H7 (cell line): Measurements from ENCODE around the gene PERCC1. TPM values are rescaled to one million over a fixed set of nuclear protein-coding genes. Genes with fewer than 3 reads are reported as not detected.
A peak's percentile ranks its signal among the peaks of the same experiment; 100 is the strongest.
"Not testable (repeated sequence)": the region's sequence is repeated elsewhere in the genome, so short reads cannot be mapped to it uniquely, and the experiment has no call there.

Experiments
- DNase-seq: peaks from one replicate; pipeline ENCODE4 v3.0.0; 2012
- H3K27me3 ChIP-seq: 2 replicates; pipeline ENCODE4 v1.6.0; 2011; ENCODE audit warnings: mild to moderate bottlenecking, low read length; ENCODE audit not compliant: control insufficient read depth, insufficient read depth
- H3K36me3 ChIP-seq: replicated peaks from 2 replicates; pipeline ENCODE4 v1.5.1; 2011; ENCODE audit warnings: low read length; ENCODE audit not compliant: control insufficient read depth, insufficient read depth
- H3K4me3 ChIP-seq: 2 replicates; pipeline ENCODE4 v1.5.1; 2011; ENCODE audit warnings: low read depth, mild to moderate bottlenecking, control low read depth, low read length, moderate library complexity; ENCODE audit not compliant: insufficient read depth
- total RNA-seq: library from RNA; depleted of rRNA; stranded (reverse); fragments of >200 nt; shearing (Covaris generic); gene quantifications from 2 replicates; pipeline ENCODE4 v1.2.3, GENCODE V29; 2014; rRNA removed

The PERCC1 gene
- total RNA-seq, 1 experiment from 2014 or later, result not detected

DNA sequence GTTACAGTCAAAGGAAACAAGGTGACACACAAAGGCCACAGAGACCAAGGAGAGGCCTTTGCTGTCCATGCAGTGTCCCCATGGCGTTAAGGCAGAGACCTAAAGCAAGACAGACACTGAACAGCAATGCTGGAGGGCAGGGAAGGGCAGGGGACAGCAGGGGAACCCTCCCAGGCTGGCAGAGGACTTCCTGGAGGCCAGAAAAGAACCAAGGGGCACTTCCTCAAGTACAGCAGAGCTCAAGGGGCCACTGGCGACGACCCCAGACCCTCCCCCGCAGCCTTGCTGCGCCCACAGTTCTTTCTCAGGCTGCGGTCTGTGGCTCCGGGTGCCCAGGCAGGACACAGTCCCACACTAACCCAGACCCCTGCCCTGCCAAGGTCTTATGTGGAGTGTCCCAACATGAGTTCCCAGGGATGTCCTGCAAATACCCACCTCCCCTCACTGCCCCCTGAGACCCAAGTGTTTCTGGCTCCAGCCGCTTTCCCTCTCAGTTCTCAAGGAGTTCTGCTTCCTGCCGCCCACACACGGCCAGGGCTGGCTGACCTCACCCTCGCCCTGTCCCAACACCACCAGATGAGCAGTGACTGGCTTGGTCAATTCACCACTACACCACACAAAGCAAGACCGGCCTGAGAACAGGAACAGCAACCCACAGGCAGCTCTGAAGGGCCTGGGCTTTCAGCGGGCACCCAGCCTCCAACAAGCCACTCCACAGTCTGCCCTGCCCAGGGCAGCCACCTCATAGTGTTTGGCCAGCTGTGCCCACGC is 39.8 kb downstream of the PERCC1 start:
- H3K4me3 ChIP-seq, result no peak overlapping the region
- H3K36me3 ChIP-seq, result no peaks in the 10 kb centered on the region
- no peak for DNase-seq
- no peaks in the 10 kb centered on the region for H3K27me3 ChIP-seq

DNA sequence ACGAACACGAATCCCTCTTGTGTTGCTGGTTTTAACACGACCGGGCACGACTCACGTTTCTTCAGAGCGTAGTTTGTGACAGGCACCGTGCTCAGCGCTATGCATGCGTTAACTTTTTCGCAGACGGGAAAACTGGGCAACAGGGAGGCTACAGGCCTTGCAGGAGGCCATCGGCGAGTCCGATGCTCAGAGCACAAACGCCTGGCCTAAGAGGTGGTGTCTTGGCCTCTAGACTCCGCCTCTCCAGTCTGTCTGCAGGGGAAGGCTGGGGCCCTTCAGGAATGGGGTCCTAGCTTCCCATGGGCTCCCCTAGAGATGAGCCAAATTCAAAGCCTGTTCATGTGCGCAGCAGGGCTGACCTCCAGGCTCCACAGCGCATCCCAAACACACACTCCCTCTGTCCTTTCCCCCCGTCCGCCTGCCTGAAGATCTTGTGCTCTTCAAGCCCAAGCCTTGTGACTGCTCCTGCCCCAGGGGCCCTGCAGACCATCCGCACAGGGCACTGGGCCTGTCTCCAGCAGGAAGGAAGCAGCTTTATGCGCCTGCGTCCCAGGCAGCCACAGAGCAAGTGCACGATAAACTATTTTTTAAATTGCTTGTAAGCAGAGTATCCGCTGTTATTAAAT is 40.8 kb downstream of the PERCC1 start:
- no peak overlapping the region for H3K4me3 ChIP-seq
- H3K27me3 ChIP-seq, result no peaks in the 10 kb centered on the region
- DNase-seq, result no peak
- no peaks in the 10 kb centered on the region for H3K36me3 ChIP-seq

- no peak overlapping the region for H3K4me3 ChIP-seq
- H3K27me3 ChIP-seq, result no peaks in the 10 kb centered on the region
- H3K36me3 ChIP-seq, result no peaks in the 10 kb centered on the region
- DNase-seq, result no peak
Measured at GRCh38 chr16:1472974-1473373, 42.1 kb downstream of the PERCC1 start.

GRCh38 chr16:1474082-1474795 is 43.4 kb downstream of the PERCC1 start:
- H3K27me3 ChIP-seq, result no peaks in the 10 kb centered on the region
- no peaks in the 10 kb centered on the region for H3K36me3 ChIP-seq
- peak; percentile 89 for DNase-seq
- H3K4me3 ChIP-seq, result peak overlapping the region; percentile 71

- Histone ChIP-seq H3K36me3 (no peaks in the 10 kb centered on the region), H3K27me3 (no peaks in the 10 kb centered on the region), H3K4me3 (peak within 1 kb of the TSS; percentile 71)
- peak; percentile 98 for DNase-seq
Measured at GRCh38 chr16:1474796-1475551, 44.1 kb downstream of the PERCC1 start, which contains the start of gene CLCN7. CLCN7 (minus strand) TSS chr16:1475028; CDS start chr16:1474974, 54 bp downstream.

- Histone ChIP-seq H3K36me3 (no peaks in the 10 kb centered on the region), H3K4me3 (peak overlapping the region; percentile 71), H3K27me3 (no peaks in the 10 kb centered on the region)
- no peak for DNase-seq
Measured at GRCh38 chr16:1475552-1476114, 44.8 kb downstream of the PERCC1 start.

DNA sequence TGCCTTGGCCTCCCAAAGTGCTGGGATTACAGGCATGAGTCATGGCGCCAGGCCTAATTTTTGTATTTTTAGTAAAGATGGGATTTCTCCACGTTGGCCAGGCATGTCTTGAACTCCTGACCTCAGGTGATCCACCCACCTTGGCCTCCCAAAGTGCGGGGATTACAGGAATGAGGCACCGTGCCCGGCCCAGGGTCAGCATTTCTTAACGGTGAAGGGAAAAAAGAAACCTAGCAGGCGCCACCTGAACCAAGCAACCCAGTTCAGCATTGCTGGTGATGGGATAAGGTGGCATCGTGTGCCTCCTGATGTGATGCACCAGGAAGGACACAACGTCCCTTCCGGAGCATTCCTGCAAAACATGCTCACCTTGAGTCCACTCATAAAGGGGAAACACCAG is 46.2 kb downstream of the PERCC1 start:
- no peaks in the 10 kb centered on the region for H3K36me3 ChIP-seq
- DNase-seq, result no peak
- no peak overlapping the region for H3K4me3 ChIP-seq
- H3K27me3 ChIP-seq, result no peaks in the 10 kb centered on the region

DNA sequence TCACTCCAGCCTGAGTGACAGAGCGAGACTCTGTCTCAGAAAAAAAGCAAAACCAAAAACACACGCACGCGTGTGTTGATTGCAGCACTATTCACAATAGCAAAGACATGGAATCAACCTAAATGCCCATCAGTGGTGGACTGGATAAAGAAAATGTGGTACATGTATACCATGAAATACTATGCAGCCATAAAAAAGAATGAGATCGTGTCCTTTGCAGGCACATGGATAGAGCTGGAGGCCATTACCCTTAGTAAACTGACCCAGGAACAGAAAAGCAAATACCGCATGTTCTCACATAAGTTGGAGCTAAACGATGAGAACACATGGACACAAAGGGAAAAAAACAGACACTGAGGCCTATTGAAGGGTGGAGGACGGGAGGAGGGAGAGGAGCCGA is 48.1 kb downstream of the PERCC1 start:
- H3K27me3 ChIP-seq, DNase-seq, H3K36me3 ChIP-seq, H3K4me3 ChIP-seq: not testable (repeated sequence)

DNA sequence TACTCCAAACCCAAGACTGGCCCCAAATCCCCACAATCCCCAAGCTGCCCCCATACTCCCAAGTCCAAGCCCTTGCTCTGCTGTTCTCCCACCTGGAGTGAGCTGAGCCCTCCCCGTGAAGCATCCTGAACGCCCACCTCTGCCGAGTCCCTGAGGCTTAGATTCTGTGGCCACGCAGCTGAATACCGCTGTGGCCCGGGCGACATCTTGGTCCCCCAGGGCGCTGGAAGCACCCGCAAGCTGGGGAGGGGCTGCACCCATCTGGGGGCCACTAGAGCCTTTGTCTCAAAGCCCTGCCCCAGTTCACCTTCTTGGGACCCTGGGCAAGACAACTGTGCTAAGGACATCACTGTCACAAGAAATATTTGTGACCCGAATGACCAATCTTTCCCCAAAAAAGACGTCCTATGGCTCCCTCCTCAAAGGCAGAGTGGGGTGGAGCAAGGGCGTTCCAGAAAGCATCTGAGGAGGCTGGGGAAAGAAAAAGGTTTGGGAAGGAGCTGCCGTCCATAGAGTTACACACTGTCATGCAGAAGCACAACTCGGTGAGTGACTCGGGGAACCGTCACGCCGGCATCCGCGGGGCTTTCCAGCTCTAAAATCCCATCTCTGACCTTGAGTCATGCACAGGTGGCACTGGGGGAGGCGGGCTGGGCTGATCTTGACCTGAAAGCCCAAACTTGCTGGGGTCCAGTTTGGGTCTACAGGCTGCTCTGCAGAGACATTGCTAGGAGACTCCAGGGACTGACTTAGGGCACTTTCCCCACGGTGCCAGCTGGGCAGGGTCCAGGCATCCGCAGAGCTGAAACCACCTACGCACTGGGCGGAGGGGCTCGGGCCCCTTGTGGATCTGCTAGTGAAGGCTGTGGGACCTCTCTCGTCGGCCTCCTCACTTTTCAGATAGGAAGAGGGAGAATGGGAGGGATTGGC is 51.3 kb downstream of the PERCC1 start:
- Histone ChIP-seq H3K36me3 (no peaks in the 10 kb centered on the region), H3K27me3 (no peaks in the 10 kb centered on the region), H3K4me3 (no peak overlapping the region)
- no peak for DNase-seq

Other genes starting within 250 kb of the PERCC1 start
- not detected in 2 replicates for gene TPSG1, start 205.8 kb upstream of the PERCC1 start, total RNA-seq
- gene TPSB2, start 200.9 kb upstream of the PERCC1 start, total RNA-seq, result not detected in 2 replicates
- gene TPSAB1, start 190.4 kb upstream of the PERCC1 start, total RNA-seq, result not detected in 2 replicates
- not detected in 2 replicates for gene TPSD1, start 175.0 kb upstream of the PERCC1 start, total RNA-seq
- gene UBE2I, start 121.4 kb upstream of the PERCC1 start, total RNA-seq, result 79.9 and 80.2 TPM in 2 replicates
- 2.6 and 5.7 TPM in 2 replicates for gene BAIAP3, start 97.4 kb upstream of the PERCC1 start, total RNA-seq
- gene TSR3, start 79.2 kb upstream of the PERCC1 start, total RNA-seq, result 87.7 and 99.4 TPM in 2 replicates
- gene GNPTG, start 79.1 kb upstream of the PERCC1 start, total RNA-seq, result 16.2 and 21.5 TPM in 2 replicates
- gene UNKL, start 16.4 kb upstream of the PERCC1 start, total RNA-seq, result 22.0 and 24.3 TPM in 2 replicates
- gene UQCC4, start 10.3 kb upstream of the PERCC1 start, total RNA-seq, result 30.0 and 32.8 TPM in 2 replicates
- 0.11 TPM in 1 of 2 replicates, not detected in the other for gene CCDC154, start 13.5 kb downstream of the PERCC1 start, total RNA-seq
- 39.1 and 42.6 TPM in 2 replicates for gene CLCN7, start 44.0 kb downstream of the PERCC1 start, total RNA-seq
- gene PTX4, start 57.9 kb downstream of the PERCC1 start, total RNA-seq, result not detected in 2 replicates
- 50.2 and 60.3 TPM in 2 replicates for gene TELO2, start 62.3 kb downstream of the PERCC1 start, total RNA-seq
- 0.42 TPM in 1 of 2 replicates, not detected in the other for gene TMEM204, start 102.6 kb downstream of the PERCC1 start, total RNA-seq
- 13.5 and 18.0 TPM in 2 replicates for gene IFT140, start 181.0 kb downstream of the PERCC1 start, total RNA-seq
- 9.9 and 15.1 TPM in 2 replicates for gene CRAMP1, start 181.3 kb downstream of the PERCC1 start, total RNA-seq
- 97.4 and 126 TPM in 2 replicates for gene JPT2, start 247.2 kb downstream of the PERCC1 start, total RNA-seq